HG02884 (cell line): ENCODE data around the gene DKK2.
A peak's percentile ranks its signal among the peaks of the same experiment; 100 is the strongest.
"Not testable (repeated sequence)": the region's sequence is repeated elsewhere in the genome, so short reads cannot be mapped to it uniquely, and the experiment has no call there.

Source experiments
- ATAC-seq: cut with Tn5 transposase; IDR thresholded peaks from one replicate; pipeline ENCODE4 v1.9.1; 2021; ENCODE audit warnings: mild to moderate bottlenecking, moderate library complexity; ENCODE audit not compliant: unreplicated experiment

The DKK2 gene

DNA sequence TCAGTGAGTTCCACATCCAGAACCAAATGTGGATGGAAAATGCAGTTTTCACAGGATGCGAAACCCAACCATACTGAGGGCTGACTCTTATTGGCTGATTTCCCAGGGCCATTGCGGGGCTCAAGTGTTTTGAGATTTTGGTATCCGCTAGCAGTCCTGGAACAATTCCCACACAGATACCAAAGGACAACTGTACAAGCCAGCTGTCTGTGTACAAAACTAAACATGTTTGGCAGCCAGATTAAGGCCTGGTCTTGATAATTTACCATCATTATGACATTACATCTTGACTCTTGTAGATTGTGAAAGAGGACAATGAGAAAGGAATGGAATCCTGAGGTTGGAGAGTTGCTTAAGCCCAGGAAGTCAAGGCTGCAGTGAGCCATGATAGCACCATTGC, 121.9 kb downstream of the DKK2 start:
- no peak for ATAC-seq

DNA sequence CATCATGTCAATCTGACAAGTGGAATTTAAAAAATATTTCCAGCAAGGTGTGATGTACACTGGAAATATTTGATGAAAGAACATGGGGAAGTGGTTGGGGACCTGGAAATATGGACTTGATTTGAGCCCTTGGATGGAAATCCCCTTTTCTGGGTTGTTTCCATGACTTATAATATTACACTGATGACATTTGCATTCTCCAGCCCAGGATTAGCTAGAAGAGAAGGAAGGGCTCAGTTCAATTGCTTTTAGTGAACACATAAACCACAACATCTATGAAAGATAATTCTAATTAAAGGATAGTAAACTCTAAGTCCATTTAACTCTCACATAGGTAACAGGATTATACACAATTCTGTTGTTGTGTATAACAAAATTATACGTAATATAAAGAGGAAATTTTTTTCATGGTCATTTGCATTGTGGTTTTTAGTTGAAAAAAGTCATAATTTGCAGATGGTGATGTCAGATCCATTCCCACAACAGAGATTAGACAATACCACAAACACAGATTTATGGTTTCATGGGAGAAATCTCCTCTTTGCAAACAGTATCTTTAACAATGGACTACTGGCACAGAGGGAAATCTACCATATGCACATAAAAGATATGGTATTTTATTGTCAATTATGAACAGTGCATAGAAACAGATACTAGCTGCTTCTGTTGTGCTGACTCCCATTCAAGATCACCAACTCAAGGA, 126.5 kb downstream of the DKK2 start:
- no peak for ATAC-seq

GRCh38 chr4:106908049-106908448, 128.1 kb downstream of the DKK2 start:
- not testable (repeated sequence) for ATAC-seq

DNA sequence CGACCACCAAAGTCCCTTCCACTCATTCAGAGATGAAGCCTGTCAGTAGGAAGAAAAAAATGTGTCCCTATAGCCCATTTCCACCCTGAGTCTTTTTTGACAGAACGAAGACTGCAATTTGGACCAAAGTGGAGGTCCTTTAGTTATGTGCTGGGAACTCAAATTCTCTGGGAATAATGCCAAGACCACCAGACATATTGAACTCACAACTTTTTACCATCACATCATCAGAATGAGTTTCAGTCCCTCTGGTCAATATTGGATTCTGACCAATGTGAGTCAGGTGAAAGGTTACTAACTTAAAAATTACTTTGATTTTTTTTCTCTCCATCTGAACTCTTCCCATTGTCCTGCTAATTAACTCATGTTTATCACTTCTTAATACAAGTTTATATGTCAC, 128.9 kb downstream of the DKK2 start:
- no peak for ATAC-seq

DNA sequence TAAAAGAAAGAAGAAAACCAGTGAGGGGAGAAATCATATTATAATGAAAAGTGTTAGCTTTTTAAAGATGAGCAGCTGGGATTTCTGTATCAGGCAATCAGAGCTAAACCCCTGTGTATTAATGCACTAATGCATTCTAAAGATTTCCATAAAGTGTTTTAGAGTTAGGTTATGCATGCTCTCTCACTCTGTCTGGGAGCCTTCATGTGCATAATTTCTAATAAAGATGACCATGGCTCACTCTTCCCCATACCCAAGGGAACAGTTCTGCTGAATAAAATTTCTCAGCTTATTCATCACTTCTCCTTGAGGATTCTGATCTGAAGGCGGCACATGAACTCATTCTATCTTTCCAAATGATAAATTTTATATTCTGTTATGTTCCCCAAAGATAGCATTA, 129.4 kb downstream of the DKK2 start:
- ATAC-seq: no peak

DNA sequence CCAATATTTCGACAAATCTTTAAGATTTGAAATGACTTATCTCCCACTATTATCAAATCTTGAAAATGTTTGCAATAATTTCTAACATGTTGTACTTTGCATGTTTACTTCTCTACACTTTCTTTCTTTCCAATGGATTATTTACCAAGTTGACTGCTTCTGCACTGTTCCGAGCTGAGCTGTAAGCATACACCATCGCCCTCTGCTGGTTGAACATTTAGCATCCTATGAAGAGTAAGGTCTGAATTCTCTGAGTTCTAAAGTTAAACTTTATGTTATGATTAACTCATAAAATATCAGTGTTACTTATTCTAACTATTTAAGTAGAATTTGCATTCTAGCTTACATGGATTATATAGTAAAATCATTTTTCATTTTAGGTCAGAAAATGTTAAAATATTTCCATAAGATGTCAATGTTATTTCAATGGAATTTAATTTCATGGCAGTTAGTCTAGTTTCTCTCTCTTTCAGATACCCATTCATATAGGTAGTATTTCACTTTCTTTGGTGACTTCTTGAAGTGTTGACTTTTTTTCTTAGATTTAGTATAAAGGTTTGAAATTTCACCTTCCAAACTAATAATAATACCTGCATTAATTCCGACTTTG, 137.4 kb downstream of the DKK2 start:
- peak; percentile 97 for ATAC-seq

DNA sequence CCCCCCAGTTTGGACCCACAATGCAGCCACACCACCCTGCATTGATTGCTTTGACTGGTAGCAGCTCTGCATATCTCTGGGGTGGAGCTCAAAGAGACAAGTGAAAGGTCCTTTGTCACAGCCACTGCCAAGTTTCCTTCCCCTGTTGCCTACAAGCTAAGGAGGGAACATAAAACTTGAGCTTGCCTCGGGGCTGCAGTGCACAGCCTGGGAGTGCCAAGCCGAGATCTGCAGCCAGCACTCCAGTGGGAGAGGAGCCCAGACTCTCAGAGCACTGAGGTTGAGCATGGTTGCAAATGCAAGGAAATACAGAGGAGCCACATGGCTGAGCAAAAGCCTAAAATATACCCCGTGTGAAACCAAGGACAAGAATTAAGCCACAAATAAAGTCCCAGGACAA, 142.2 kb downstream of the DKK2 start:
- ATAC-seq: no peak

- ATAC-seq: no peak
Observed at GRCh38 chr4:106893395-106893881, 142.7 kb downstream of the DKK2 start.

- ATAC-seq: no peak
Observed at GRCh38 chr4:106892786-106893185, 143.3 kb downstream of the DKK2 start.

GRCh38 chr4:106875340-106875739, 160.8 kb downstream of the DKK2 start:
- ATAC-seq: no peak
